Measurements from ENCODE around the gene HMCN2. TPM values are rescaled to one million over a fixed set of nuclear protein-coding genes. Genes with fewer than 3 reads are reported as not detected.

Gene HMCN2
- polyA plus RNA-seq, 1 of the 3 experiments (the other 2 are of a cell fraction): 0.15 TPM

DNA sequence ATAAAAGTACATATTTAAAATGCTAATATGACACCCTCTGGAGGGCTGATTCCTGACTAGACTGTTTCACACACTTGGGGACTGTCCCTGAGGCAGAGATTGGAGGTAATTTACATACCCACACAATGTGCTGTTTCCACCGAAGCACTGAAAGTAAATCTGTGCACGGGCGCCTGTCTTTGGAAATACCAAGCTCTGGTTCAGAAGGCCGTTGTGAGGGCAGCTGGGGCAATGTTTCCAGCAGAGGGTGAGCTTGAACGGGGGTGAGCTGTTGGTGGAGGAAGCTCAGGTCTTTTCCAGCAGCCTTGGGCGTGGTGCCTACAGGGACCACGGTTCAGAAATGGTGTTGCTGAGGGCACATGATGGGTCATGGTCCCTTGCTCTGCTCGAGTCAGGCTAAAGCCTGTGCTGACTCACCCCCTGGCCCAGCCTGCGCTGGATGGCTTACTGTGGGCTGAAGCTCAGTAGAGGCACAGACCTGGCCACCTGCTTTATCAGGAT is 25.8 kb upstream of the HMCN2 start:
- H3K27ac ChIP-seq (ENCODE audit: low read depth in 2 of 2, low read length in 1 of 2): no peak overlapping the region
- H3K4me2 ChIP-seq: no peak overlapping the region
- H3K9me3 ChIP-seq: no peaks in the 10 kb centered on the region
- DNase-seq: no peak
- peaks cover 0 to 2% of the 10 kb centered on the region in 2 experiments for H3K36me3 ChIP-seq (replicated peaks in 1 of 2; ENCODE audit: control insufficient read depth in 1 of 2, insufficient read depth in 2 of 2, low read length in 1 of 2)
- ChIA-PET POLR2A (interaction anchor here (0.8 to 1.4 kb wide), 2 partner anchors 88 to 97 kb away, joined by 3 to 5 read pairs; no protein-coding TSS in a partner anchor), CTCF (interaction anchor here (0.9 to 8.9 kb wide), 12 partner anchors 12 to 140 kb away, joined by 3 to 73 read pairs (median 3); no protein-coding TSS in a partner anchor)
- no peaks in the 10 kb centered on the region for H3K9me2 ChIP-seq
- H3K27me3 ChIP-seq (ENCODE audit: insufficient read depth): no peaks in the 10 kb centered on the region
- no peaks in the 10 kb centered on the region for H3K79me2 ChIP-seq (ENCODE audit: insufficient read depth)
- H3F3A ChIP-seq (replicated peaks; ENCODE audit: insufficient read depth): no peaks in the 10 kb centered on the region
- 55% methylated on average over 4 of the region's 9 CpGs for WGBS (ENCODE audit: low lambda C conversion rate)
- H4K20me1 ChIP-seq (ENCODE audit: insufficient read depth): no peaks in the 10 kb centered on the region
- H3K4me1 ChIP-seq (ENCODE audit: control insufficient read depth in 1 of 2, insufficient read depth in 2 of 2, low read depth in 1 of 2, low read length in 1 of 2): peaks cover 0 to 26% of the 10 kb centered on the region in 2 experiments; a peak in 1 of 4 replicates
- H2AFZ ChIP-seq (ENCODE audit: low read depth): no peak overlapping the region
- TF ChIP-seq RXRA (IDR thresholded peaks at IDR 0.05; ENCODE audit: borderline replicate concordance, low read depth): no peak
- no peak for TF ChIP-seq TCF12 (IDR thresholded peaks at IDR 0.05)
- TF ChIP-seq CHD2 (IDR thresholded peaks at IDR 0.05; ENCODE audit: low read length, partially characterized antibody): no peak
- TF ChIP-seq, protein P1, sequence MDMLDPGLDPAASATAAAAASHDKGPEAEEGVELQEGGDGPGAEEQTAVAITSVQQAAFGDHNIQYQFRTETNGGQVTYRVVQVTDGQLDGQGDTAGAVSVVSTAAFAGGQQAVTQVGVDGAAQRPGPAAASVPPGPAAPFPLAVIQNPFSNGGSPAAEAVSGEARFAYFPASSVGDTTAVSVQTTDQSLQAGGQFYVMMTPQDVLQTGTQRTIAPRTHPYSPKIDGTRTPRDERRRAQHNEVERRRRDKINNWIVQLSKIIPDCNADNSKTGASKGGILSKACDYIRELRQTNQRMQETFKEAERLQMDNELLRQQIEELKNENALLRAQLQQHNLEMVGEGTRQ (IDR thresholded peaks at IDR 0.05; ENCODE audit: borderline replicate concordance, low read depth, low read length): no peak
- no peak for TF ChIP-seq POLR2AphosphoS5 (IDR thresholded peaks at IDR 0.05; ENCODE audit: low read depth, low read length)
- no peak for TF ChIP-seq ELF1 (IDR thresholded peaks at IDR 0.05)
- TF ChIP-seq GATA2 (CRISPR knock-in tag; IDR thresholded peaks at IDR 0.05): no peak
- TF ChIP-seq, protein P2, sequence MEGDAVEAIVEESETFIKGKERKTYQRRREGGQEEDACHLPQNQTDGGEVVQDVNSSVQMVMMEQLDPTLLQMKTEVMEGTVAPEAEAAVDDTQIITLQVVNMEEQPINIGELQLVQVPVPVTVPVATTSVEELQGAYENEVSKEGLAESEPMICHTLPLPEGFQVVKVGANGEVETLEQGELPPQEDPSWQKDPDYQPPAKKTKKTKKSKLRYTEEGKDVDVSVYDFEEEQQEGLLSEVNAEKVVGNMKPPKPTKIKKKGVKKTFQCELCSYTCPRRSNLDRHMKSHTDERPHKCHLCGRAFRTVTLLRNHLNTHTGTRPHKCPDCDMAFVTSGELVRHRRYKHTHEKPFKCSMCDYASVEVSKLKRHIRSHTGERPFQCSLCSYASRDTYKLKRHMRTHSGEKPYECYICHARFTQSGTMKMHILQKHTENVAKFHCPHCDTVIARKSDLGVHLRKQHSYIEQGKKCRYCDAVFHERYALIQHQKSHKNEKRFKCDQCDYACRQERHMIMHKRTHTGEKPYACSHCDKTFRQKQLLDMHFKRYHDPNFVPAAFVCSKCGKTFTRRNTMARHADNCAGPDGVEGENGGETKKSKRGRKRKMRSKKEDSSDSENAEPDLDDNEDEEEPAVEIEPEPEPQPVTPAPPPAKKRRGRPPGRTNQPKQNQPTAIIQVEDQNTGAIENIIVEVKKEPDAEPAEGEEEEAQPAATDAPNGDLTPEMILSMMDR (IDR thresholded peaks at IDR 0.05): no peak
- TF ChIP-seq RFX5 (IDR thresholded peaks at IDR 0.05; ENCODE audit: low read length): no peak
- TF ChIP-seq, protein P3, sequence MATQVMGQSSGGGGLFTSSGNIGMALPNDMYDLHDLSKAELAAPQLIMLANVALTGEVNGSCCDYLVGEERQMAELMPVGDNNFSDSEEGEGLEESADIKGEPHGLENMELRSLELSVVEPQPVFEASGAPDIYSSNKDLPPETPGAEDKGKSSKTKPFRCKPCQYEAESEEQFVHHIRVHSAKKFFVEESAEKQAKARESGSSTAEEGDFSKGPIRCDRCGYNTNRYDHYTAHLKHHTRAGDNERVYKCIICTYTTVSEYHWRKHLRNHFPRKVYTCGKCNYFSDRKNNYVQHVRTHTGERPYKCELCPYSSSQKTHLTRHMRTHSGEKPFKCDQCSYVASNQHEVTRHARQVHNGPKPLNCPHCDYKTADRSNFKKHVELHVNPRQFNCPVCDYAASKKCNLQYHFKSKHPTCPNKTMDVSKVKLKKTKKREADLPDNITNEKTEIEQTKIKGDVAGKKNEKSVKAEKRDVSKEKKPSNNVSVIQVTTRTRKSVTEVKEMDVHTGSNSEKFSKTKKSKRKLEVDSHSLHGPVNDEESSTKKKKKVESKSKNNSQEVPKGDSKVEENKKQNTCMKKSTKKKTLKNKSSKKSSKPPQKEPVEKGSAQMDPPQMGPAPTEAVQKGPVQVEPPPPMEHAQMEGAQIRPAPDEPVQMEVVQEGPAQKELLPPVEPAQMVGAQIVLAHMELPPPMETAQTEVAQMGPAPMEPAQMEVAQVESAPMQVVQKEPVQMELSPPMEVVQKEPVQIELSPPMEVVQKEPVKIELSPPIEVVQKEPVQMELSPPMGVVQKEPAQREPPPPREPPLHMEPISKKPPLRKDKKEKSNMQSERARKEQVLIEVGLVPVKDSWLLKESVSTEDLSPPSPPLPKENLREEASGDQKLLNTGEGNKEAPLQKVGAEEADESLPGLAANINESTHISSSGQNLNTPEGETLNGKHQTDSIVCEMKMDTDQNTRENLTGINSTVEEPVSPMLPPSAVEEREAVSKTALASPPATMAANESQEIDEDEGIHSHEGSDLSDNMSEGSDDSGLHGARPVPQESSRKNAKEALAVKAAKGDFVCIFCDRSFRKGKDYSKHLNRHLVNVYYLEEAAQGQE (IDR thresholded peaks at IDR 0.05; ENCODE audit: low read depth, low read length): no peak
- TF ChIP-seq TAF1 (IDR thresholded peaks at IDR 0.05; ENCODE audit: borderline replicate concordance, low read depth, low read length): no peak
- TF ChIP-seq MXI1 (IDR thresholded peaks at IDR 0.05; ENCODE audit: low read depth, low read length): no peak
- TF ChIP-seq, protein P4, sequence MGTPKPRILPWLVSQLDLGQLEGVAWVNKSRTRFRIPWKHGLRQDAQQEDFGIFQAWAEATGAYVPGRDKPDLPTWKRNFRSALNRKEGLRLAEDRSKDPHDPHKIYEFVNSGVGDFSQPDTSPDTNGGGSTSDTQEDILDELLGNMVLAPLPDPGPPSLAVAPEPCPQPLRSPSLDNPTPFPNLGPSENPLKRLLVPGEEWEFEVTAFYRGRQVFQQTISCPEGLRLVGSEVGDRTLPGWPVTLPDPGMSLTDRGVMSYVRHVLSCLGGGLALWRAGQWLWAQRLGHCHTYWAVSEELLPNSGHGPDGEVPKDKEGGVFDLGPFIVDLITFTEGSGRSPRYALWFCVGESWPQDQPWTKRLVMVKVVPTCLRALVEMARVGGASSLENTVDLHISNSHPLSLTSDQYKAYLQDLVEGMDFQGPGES (IDR thresholded peaks at IDR 0.05; ENCODE audit: low read depth, low read length): no peak
- TF ChIP-seq RAD21 (IDR thresholded peaks at IDR 0.05; ENCODE audit: low read length): no peak
- no peak for TF ChIP-seq JUND (IDR thresholded peaks at IDR 0.05)
- TF ChIP-seq SIN3A (IDR thresholded peaks at IDR 0.05; ENCODE audit: borderline replicate concordance, low read depth, low read length): no peak
- no peak for TF ChIP-seq FOXM1 (IDR thresholded peaks at IDR 0.05; ENCODE audit: low read depth)
- TF ChIP-seq FOXJ3 (CRISPR knock-in tag; IDR thresholded peaks at IDR 0.05): no peak
- TF ChIP-seq SMC3 (IDR thresholded peaks at IDR 0.05; ENCODE audit: low read depth, low read length): no peak
- H3K4me3 ChIP-seq (ENCODE audit: low read depth in 2 of 2, low read length in 1 of 2): no peak overlapping the region
- no peak overlapping the region for H3K9ac ChIP-seq
